HG02938 (cell line): ENCODE results near the gene BTBD1.
A peak's percentile ranks its signal among the peaks of the same experiment; 100 is the strongest.

Experiments used
- ATAC-seq: cut with Tn5 transposase; IDR thresholded peaks from one replicate; pipeline ENCODE4 v1.9.1; 2021; ENCODE audit warnings: mild to moderate bottlenecking, moderate library complexity; ENCODE audit not compliant: unreplicated experiment

The BTBD1 gene

GRCh38 chr15:82995938-82996337 is 71.1 kb downstream of the BTBD1 start:
- ATAC-seq: no peak

DNA sequence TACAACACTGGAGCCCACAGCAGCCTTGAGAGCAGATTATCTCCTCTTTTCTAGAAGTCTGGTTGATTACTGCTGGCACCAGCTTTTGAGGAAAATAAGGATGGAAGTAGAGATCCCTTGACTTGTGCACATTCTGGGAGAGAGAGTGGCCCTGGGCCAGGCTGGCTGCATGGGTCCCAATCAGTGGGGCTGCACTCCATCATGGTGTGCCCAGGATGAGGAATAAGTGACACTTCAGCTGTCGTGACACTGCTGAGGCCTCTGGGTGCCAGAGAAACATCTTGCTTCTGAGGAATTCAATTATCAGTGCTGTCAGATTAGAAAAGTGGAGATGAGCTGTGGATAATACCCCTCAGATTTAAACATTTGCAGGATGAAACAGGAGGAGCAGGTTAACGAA is 72.0 kb downstream of the BTBD1 start:
- no peak for ATAC-seq

- no peak for ATAC-seq
These were observed 73.9 kb downstream of the BTBD1 start for GRCh38 chr15:82993144-82993543.

GRCh38 chr15:82992436-82992998 is 74.5 kb downstream of the BTBD1 start:
- no peak for ATAC-seq

GRCh38 chr15:82986442-82986780 is 80.6 kb downstream of the BTBD1 start:
- ATAC-seq: peak; percentile 26

DNA sequence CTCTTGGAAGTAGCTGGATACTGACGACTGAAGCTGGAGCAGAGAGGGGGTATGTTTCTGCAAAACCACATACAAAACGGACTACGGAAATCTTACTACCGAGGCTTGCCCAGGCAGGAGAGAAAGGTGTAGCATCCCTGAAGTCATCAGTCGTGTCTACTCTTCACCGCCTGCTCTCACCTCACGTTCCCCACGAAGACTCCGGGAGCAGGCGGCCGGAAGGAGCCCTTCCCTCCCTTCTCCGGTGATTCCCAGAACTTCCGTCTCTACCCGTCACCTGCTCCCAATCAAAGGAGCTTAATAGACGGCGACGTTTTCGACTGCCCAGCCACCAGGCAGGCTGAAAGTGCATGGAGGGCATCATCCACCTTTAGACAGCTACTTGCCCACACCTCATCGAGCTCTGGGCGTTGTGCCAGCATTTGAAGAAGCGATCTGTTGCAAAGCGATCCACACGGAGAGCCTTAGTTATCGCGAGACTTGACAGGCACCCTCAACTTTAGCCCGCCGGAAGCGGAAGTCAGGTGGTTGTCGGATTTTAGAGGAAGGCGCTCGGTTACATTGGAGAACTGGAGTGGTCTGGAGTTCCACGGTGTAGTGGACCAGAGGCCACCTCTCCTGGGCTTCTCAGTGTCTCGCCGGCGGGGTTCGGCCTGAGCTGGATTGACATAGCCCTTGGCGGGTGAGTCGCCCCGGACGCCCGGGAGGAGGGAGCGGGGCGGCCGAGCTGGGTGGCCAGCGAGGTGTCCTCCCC is 81.2 kb downstream of the BTBD1 start, which contains the start of gene RAMAC:
Gene RAMAC, plus strand, starts transcription at position 523 of the 754 bp plus-strand sequence. CDS start 2,809 bp downstream, outside the sequence.
- peak; percentile 95 for ATAC-seq

GRCh38 chr15:82980981-82981380 is 86.1 kb downstream of the BTBD1 start:
- no peak for ATAC-seq

DNA sequence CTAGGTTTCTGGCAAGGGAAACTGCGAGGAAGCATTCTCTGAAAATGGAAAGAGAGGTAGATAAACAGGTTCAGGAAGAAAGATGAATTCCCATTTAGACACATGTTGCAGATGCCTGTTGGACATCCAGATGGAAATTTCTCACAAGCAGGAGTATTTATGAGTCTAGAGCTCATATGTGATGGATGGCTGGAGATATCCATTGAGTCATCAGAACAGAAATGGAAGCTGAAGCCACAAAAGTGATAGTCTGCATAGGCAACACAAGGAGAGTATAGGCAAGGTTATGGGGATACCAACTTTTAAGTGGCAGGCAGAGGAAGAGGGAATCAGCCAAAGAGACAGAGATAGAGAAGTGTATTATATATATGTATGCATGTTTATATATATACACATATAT is 87.3 kb downstream of the BTBD1 start:
- ATAC-seq: no peak

DNA sequence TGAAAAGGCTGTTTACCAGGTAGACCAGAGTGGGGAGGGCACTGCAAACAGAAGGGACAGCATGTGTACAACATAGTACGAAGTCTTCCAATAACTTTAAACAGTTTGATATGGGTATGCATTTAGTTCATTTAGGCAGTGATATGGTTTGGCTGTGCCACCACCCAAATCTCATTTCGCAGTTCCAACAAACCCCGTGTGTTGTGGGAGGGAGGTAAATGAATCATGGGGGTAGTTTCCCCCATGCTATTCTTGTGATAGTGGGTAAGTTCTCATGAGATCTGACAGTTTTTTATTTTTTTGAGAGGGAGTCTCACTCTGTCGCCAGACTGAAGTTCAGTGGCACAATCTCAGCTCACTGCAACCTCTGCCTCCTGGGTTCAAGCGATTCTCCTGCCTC is 88.6 kb downstream of the BTBD1 start:
- no peak for ATAC-seq

DNA sequence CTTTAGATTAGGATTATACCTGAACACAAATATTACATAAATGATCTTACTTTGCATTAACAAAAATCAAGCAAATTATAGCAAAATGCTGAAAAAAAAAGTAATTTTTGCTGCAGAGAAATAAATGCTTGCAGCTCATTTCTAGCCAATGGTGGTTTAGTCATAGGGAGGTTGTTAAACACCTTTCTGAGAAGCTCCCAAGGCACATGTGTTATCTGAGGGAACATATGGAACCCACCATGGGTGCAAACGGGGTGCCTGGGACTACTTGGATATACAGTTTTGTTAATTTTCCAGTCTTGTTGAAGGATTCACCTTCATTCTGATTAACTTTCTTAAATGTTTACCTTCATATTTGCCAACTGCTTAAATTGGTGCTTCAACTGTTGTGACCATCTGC is 90.0 kb downstream of the BTBD1 start:
- ATAC-seq: no peak

- no peak for ATAC-seq
These were observed 94.1 kb downstream of the BTBD1 start for GRCh38 chr15:82972990-82973389.

DNA sequence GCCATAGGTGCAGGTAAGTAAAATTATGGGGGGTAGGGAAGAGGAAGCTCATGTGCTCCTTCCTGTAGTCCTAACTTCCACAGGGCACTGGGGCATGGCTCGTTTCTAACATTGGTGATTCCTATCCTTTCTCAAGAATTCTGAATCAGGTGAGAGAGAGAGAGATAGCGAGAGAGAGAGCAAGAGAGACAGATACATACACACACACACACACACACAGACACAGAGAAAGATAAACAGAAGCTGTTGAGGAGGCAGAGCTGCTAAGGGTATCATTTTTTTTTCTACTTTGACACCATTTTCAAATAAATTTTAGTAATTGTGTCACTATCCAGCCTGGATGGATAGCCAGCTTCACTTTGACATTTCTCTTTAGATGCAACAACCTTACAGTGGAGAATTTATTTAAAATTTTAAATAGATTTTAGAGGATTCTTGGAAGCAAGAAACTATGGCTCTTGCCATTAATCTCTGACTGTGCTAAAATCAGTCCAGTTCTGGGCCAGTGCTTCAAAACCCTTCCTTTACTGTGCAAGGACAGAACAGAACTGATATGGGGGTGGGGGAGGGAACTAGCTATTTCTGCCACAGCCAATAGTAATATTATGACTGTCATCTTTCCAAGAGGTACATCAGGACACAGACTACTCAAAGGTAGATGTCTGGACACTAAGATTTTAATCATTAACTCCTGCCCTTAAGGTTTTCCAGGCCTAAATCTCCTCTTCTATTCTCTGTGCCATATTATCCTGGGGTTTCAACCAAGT is 95.7 kb downstream of the BTBD1 start:
- ATAC-seq: no peak

- ATAC-seq: no peak
These were observed 96.4 kb downstream of the BTBD1 start for GRCh38 chr15:82970696-82971095.

DNA sequence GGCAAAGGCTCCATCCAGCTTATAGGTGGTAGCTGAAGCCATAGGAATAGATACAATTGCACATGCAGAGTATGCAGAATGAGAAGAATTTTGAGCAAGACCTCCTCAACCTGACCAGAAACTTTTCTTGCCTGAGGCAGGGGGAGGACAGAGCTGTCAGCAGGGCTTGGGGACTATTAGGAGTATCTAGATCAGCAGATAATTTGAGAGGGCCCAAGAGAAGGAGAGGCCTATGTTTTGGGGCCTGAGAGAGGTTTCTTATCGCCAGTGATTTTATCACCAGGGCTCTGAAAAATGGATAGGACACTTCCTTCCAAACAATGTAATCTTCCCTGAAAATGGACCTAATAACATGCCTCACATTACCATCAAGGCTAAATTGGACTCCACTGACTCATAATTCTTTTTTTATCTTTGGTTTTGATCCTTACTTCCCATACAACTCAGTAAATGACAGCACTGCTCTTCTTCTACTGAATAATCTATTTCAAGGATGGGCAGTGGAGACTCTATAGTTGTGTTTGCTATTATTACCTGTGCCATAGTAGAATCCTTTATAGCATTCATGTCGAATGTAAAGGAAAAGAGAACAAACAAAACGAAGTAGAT is 96.9 kb downstream of the BTBD1 start:
- no peak for ATAC-seq

- ATAC-seq: no peak
These were observed 97.7 kb downstream of the BTBD1 start for GRCh38 chr15:82969353-82969752.

GRCh38 chr15:82968066-82968465 is 99.0 kb downstream of the BTBD1 start:
- ATAC-seq: no peak

DNA sequence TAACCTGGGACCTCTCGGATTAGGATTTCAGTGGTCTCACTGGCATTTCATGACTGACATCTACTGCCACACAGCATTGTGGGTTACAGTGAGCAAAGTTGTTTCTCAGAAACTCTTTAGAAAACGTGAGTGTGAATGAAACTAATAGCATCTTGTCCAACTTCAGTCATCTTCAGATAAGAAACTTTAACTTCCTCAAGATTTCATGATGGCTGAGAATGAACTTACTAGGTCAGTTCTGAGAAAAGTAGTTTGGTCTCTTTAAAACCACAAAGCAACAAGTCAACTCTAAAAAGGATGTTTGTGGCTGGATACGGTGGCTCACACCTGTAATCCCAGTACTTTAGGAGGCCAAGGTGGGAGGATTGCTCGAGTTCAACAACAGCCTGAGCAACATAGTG is 100.4 kb downstream of the BTBD1 start:
- ATAC-seq: peak; percentile 88
